GM12878 (cell line): ENCODE results near the gene EDC4.

ENCODE experiments used
- CBX3 ChIP-seq: fragments of 200-600 bp; sonication (generic); IDR thresholded peaks from 2 replicates; pipeline ENCODE4 v1.6.1; 2016; ENCODE audit warnings: low read depth, borderline replicate concordance
- CEBPB ChIP-seq, 2 experiments: fragments of 150-350 bp in 1 of 2; IDR thresholded peaks; 2 replicates each; pipeline ENCODE4 v1.6.1; 2012 to 2014; ENCODE audit warnings: low read depth in 2 of 2, low read length in 2 of 2, borderline replicate concordance in 1 of 2, inconsistent platforms in 1 of 2
- CHD2 ChIP-seq: IDR thresholded peaks from 2 replicates; pipeline ENCODE4 v1.6.1; 2011; ENCODE audit warnings: low read depth, low read length, improper control_type of control experiment, borderline replicate concordance
- ETV6 ChIP-seq, 2 experiments: fragments of 450-650 bp in 1 of 2; IDR thresholded peaks in 1 of 2; conservative IDR thresholded peaks in 1 of 2; 2 replicates each; pipeline ENCODE4 v1.6.1; 2014; ENCODE audit warnings: antibody characterized with exemption in 1 of 2, borderline replicate concordance in 1 of 2, low read depth in 1 of 2, mild to moderate bottlenecking in 1 of 2, moderate library complexity in 1 of 2
- POLR2A ChIP-seq: IDR thresholded peaks from 2 replicates; pipeline ENCODE4 v1.6.1; 2011; ENCODE audit warnings: low read depth, mild to moderate bottlenecking, low read length
- RUNX3 ChIP-seq: IDR thresholded peaks from 2 replicates; pipeline ENCODE4 v1.6.1; 2012; ENCODE audit warnings: low read length, inconsistent platforms
- TAF1 ChIP-seq: IDR thresholded peaks from 2 replicates; pipeline ENCODE4 v1.6.1; 2011; ENCODE audit warnings: mild to moderate bottlenecking, low read depth, low read length, borderline replicate concordance
- TARDBP ChIP-seq: IDR thresholded peaks from 2 replicates; pipeline ENCODE4 v1.6.1; 2016; ENCODE audit warnings: borderline replicate concordance
- TCF3 ChIP-seq: IDR thresholded peaks from 2 replicates; pipeline ENCODE4 v1.6.1; 2012; ENCODE audit warnings: low read depth, mild to moderate bottlenecking, low read length, borderline replicate concordance; ENCODE audit not compliant: insufficient read depth
- ZSCAN29 ChIP-seq: fragments of 450-650 bp; IDR thresholded peaks from 2 replicates; pipeline ENCODE4 v1.6.1; 2017; ENCODE audit warnings: mild to moderate bottlenecking, moderate library complexity
- TF ChIP-seq, protein P1 (sequence below): fragments of 450-650 bp; IDR thresholded peaks from 2 replicates; pipeline ENCODE4 v1.6.1; 2017; ENCODE audit warnings: mild to moderate bottlenecking
- TF ChIP-seq, protein P2 (sequence below), 3 experiments: IDR thresholded peaks in 2 of 3; conservative IDR thresholded peaks in 1 of 3; 2 replicates each; pipeline ENCODE4 v1.5.1; 2011; ENCODE audit warnings: low read depth in 3 of 3, low read length in 3 of 3, mild to moderate bottlenecking in 3 of 3, control low read depth in 2 of 3, moderate library complexity in 2 of 3, inconsistent platforms in 1 of 3, mixed read lengths in 1 of 3; ENCODE audit not compliant: control insufficient read depth in 2 of 3, insufficient read depth in 1 of 3; ENCODE audit errors: extremely low read depth in 1 of 3
- TF ChIP-seq, protein P3 (sequence below): IDR thresholded peaks from 2 replicates; pipeline ENCODE4 v1.6.1; 2011; ENCODE audit warnings: low read depth, low read length, improper control_type of control experiment, borderline replicate concordance
- TF ChIP-seq, protein P4 (sequence below): IDR thresholded peaks from 2 replicates; pipeline ENCODE4 v1.6.1; 2012; ENCODE audit warnings: low read depth, low read length, improper control_type of control experiment

DNA sequence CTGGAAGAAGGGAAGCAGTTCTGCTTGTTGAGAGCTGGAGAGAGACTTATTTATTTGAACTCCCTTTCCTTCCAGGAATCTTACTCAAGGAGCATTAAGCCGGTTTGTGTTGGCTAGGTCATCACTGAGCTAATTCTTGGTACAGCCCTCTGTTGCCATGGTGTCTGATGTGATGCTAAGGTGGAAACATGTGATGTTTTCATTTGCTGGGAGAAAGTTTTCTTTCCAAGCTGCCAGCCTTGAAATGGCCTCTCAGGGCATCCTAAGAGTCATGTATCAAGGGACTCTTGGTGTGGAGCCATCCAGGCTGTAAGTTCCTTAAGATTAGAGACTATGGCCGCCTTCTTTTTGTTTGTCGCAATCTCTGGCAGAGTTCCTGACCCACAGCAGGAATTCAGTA lies 24.4 kb downstream of the EDC4 start:
- TF ChIP-seq ETV6 (conservative IDR thresholded peaks at IDR 0.05 in 1 of 2, IDR thresholded peaks at IDR 0.05 in 1 of 2; ENCODE audit: borderline replicate concordance in 1 of 2, low read depth in 1 of 2) = no peak
- TF ChIP-seq, protein P1, sequence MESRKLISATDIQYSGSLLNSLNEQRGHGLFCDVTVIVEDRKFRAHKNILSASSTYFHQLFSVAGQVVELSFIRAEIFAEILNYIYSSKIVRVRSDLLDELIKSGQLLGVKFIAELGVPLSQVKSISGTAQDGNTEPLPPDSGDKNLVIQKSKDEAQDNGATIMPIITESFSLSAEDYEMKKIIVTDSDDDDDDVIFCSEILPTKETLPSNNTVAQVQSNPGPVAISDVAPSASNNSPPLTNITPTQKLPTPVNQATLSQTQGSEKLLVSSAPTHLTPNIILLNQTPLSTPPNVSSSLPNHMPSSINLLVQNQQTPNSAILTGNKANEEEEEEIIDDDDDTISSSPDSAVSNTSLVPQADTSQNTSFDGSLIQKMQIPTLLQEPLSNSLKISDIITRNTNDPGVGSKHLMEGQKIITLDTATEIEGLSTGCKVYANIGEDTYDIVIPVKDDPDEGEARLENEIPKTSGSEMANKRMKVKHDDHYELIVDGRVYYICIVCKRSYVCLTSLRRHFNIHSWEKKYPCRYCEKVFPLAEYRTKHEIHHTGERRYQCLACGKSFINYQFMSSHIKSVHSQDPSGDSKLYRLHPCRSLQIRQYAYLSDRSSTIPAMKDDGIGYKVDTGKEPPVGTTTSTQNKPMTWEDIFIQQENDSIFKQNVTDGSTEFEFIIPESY = no peak
- TF ChIP-seq, protein P2, sequence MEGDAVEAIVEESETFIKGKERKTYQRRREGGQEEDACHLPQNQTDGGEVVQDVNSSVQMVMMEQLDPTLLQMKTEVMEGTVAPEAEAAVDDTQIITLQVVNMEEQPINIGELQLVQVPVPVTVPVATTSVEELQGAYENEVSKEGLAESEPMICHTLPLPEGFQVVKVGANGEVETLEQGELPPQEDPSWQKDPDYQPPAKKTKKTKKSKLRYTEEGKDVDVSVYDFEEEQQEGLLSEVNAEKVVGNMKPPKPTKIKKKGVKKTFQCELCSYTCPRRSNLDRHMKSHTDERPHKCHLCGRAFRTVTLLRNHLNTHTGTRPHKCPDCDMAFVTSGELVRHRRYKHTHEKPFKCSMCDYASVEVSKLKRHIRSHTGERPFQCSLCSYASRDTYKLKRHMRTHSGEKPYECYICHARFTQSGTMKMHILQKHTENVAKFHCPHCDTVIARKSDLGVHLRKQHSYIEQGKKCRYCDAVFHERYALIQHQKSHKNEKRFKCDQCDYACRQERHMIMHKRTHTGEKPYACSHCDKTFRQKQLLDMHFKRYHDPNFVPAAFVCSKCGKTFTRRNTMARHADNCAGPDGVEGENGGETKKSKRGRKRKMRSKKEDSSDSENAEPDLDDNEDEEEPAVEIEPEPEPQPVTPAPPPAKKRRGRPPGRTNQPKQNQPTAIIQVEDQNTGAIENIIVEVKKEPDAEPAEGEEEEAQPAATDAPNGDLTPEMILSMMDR (IDR thresholded peaks at IDR 0.05 in 2 of 3, conservative IDR thresholded peaks at IDR 0.05 in 1 of 3; ENCODE audit: control insufficient read depth in 2 of 3, extremely low read depth in 1 of 3, insufficient read depth in 1 of 3, low read depth in 3 of 3, low read length in 3 of 3) = no peak
- TF ChIP-seq TCF3 = no peak
- TF ChIP-seq CBX3 = no peak
- no peak for TF ChIP-seq TAF1
- no peak for TF ChIP-seq CHD2
- TF ChIP-seq RUNX3 = no peak
- TF ChIP-seq TARDBP = no peak
- TF ChIP-seq POLR2A = no peak
- no peak for TF ChIP-seq ZSCAN29
- TF ChIP-seq, protein P3, sequence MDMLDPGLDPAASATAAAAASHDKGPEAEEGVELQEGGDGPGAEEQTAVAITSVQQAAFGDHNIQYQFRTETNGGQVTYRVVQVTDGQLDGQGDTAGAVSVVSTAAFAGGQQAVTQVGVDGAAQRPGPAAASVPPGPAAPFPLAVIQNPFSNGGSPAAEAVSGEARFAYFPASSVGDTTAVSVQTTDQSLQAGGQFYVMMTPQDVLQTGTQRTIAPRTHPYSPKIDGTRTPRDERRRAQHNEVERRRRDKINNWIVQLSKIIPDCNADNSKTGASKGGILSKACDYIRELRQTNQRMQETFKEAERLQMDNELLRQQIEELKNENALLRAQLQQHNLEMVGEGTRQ = no peak
- TF ChIP-seq, protein P4, sequence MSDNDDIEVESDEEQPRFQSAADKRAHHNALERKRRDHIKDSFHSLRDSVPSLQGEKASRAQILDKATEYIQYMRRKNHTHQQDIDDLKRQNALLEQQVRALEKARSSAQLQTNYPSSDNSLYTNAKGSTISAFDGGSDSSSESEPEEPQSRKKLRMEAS = no peak
- no peak for TF ChIP-seq CEBPB (IDR thresholded peaks at IDR 0.05; ENCODE audit: borderline replicate concordance in 1 of 2, low read depth in 2 of 2, low read length in 2 of 2)
